Measurements from ENCODE around the gene RSL1D1.

DNA sequence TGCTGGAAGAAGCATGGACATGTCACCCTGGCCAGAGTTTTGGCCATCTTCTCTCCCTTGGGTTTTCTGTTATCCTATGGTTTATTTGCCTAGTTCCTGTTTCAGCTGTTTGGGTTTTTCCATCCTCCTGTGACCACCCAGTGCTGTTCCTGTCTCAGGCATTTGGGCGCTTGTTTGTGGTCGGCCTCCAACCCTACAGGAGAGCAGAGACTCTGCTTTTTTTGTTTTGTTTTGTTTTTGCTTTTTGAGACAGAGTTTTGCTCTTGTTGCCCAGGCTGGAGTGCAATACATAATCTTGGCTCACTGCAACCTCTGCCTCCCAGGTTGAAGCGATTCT lies 51.0 kb downstream of the RSL1D1 start:
- no peak for TF ChIP-seq EZH2 (IDR thresholded peaks at IDR 0.05; ENCODE audit: insufficient read depth, low read length)
- TF ChIP-seq, protein P1, sequence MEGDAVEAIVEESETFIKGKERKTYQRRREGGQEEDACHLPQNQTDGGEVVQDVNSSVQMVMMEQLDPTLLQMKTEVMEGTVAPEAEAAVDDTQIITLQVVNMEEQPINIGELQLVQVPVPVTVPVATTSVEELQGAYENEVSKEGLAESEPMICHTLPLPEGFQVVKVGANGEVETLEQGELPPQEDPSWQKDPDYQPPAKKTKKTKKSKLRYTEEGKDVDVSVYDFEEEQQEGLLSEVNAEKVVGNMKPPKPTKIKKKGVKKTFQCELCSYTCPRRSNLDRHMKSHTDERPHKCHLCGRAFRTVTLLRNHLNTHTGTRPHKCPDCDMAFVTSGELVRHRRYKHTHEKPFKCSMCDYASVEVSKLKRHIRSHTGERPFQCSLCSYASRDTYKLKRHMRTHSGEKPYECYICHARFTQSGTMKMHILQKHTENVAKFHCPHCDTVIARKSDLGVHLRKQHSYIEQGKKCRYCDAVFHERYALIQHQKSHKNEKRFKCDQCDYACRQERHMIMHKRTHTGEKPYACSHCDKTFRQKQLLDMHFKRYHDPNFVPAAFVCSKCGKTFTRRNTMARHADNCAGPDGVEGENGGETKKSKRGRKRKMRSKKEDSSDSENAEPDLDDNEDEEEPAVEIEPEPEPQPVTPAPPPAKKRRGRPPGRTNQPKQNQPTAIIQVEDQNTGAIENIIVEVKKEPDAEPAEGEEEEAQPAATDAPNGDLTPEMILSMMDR (IDR thresholded peaks at IDR 0.05; ENCODE audit: insufficient read depth, low read depth, low read length), result no peak
